Activated CD4-positive, alpha-beta T cell treated with anti-CD3 and anti-CD28 coated beads for 36 hours (primary cell): ENCODE measurements around the gene MAZ. TPM values are rescaled to one million over a fixed set of nuclear protein-coding genes. Genes with fewer than 3 reads are reported as not detected.
"Not testable (repeated sequence)": the region's sequence is repeated elsewhere in the genome, so short reads cannot be mapped to it uniquely, and the experiment has no call there.

ENCODE experiments used
- ATAC-seq: fragments of 200-7000 bp; cut with Tn5 transposase; one replicate; pipeline ENCODE4 v1.10.0; 2021; ENCODE audit warnings: mild to moderate bottlenecking, moderate library complexity
- CTCF ChIA-PET: fragments of 350-600 bp; sonication (Branson Sonifier 250); formaldehyde crosslinking; loops from one replicate; lab custom pipeline; 2021; ENCODE audit warnings: antibody characterized with exemption; lab: Charles Lee
- POLR2A ChIA-PET: fragments of 350-600 bp; sonication (Branson Sonifier 250); formaldehyde crosslinking; loops from one replicate; lab custom pipeline; 2021; ENCODE audit warnings: antibody characterized with exemption, inconsistent platforms; lab: Charles Lee
- DNase-seq: peaks from one replicate; pipeline ENCODE4 v3.0.0-alpha.2; 2020
- H3K27ac Mint-ChIP-seq: one replicate; pipeline ENCODE4 v1.8.0; 2021; ENCODE audit warnings: mixed read lengths
- H3K27me3 Mint-ChIP-seq: one replicate; pipeline ENCODE4 v1.8.0; 2021; ENCODE audit warnings: mixed read lengths
- H3K36me3 Mint-ChIP-seq: one replicate; pipeline ENCODE4 v1.8.0; 2021; ENCODE audit warnings: low read depth, mixed read lengths
- H3K4me1 Mint-ChIP-seq: one replicate; pipeline ENCODE4 v1.8.0; 2021; ENCODE audit warnings: mixed read lengths
- H3K4me3 Mint-ChIP-seq: one replicate; pipeline ENCODE4 v1.8.0; 2021; ENCODE audit warnings: mild to moderate bottlenecking, moderate library complexity, mixed read lengths
- H3K9me3 Mint-ChIP-seq: one replicate; pipeline ENCODE4 v1.8.0; 2021; ENCODE audit warnings: low read depth, mixed read lengths
- intact Hi-C, 2 experiments: fragments of 100-400 bp; cut with DNase I in 1 of 2; cut with micrococcal nuclease in 1 of 2; formaldehyde crosslinking; loops; one replicate each; pipeline versions ENCODE4 v1.14.2 to v1.15.1; 2022 to 2024; cut with DNase I, micrococcal nuclease
- total RNA-seq, 2 experiments: library from RNA; stranded (reverse); gene quantifications; one replicate each; pipeline ENCODE4 v1.2.3, GENCODE V29; 2021

Gene MAZ
- total RNA-seq, result 100 to 1,000 TPM; 306 to 387 TPM

DNA sequence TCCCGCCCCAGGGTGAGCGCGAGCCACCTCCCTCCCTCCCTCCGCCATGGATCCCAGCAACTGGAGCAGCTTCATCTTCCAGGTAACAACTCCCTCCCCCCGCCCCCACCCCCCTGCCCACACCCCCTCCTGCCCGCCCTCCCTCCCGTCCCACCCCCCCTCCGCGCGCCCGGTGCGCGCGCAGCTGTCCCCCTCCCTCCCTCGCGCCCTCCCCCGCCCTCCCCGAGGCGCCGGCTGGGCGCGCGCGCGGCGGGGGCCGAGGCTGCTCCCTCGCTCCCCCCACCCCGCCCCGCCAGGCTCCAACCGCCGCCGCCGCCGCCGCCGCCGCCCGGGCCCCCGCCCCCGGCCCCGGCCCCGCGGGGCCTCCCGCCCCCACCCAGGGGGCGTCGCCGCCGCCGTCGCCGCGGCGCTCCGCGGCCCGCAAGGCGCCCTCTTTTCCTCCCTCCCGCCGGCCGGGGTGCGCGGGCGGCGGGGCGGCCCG, at the start of gene MAZ:
TSS of gene MAZ (plus strand) at position 431 of the 481 bp plus-strand sequence. CDS start 173 bp downstream, outside the sequence.
- DNase-seq, result no peak
- Mint-ChIP-seq H3K4me3 (peak within 1 kb of the TSS; percentile 99), H3K36me3 (peaks cover 61% of the 10 kb centered on the region), H3K27ac (peak within 1 kb of the TSS; percentile 100), H3K4me1 (peaks cover 43% of the 10 kb centered on the region), H3K9me3 (no peaks in the 10 kb centered on the region), H3K27me3 (no peaks in the 10 kb centered on the region)
- ChIA-PET POLR2A (interaction anchor here (0.5 to 3.0 kb wide), 3 partner anchors 10 to 21 kb away, joined by 4 to 36 read pairs (median 4); partner anchors contain the start of gene PAGR1), CTCF (interaction anchor here (2.9 to 3.5 kb wide), 2 partner anchors 11 to 42 kb away, joined by 39 to 50 read pairs; partner anchors contain the start of gene PAGR1)
- intact Hi-C loops, result loop anchor here in 1 of 2 experiments (2.0 to 5.0 kb wide), 5 partner anchors 853 to 1594 kb away; partner anchors contain the start of genes FBRS, FBXL19, SBK1 and TUFM
- no peak for ATAC-seq

DNA sequence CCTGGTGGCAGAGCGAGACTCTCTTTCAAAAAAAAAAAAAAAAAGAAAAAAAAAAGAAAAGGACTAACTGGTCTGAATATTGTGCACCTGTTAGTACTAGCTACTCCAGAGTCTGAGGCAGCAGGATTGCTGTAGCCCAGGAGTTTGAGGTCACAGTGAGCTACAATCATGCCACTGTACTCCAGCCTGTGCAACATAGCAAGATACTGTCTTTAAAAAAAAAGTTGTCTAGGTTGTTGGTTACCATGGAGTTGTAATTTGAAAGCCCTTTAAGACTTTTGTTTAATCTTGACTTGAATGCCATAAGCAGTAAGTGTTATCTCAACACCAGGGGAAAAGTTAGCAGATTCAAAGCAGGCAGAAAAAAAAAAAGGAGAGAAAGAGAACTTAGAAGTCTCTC, 49.7 kb upstream of the MAZ start:
- peak; percentile 21 for ATAC-seq
- DNase-seq, result no peak
- H3K4me1 Mint-ChIP-seq, result peaks cover 32% of the 10 kb centered on the region
- H3K9me3 Mint-ChIP-seq, result no peaks in the 10 kb centered on the region
- no peaks in the 10 kb centered on the region for H3K36me3 Mint-ChIP-seq
- no peaks in the 10 kb centered on the region for H3K27me3 Mint-ChIP-seq
- intact Hi-C loops, result no loop called here
- ChIA-PET POLR2A (interaction anchor here (0.6 to 0.7 kb wide), 4 partner anchors 37 to 48 kb away, joined by 3 to 7 read pairs (median 6); no protein-coding TSS in a partner anchor), CTCF (interaction anchor here (0.7 to 1.6 kb wide), 4 partner anchors 22 to 42 kb away, joined by 3 to 5 read pairs (median 4); no protein-coding TSS in a partner anchor)
- no peak overlapping the region for H3K27ac Mint-ChIP-seq
- H3K4me3 Mint-ChIP-seq, result no peak overlapping the region

DNA sequence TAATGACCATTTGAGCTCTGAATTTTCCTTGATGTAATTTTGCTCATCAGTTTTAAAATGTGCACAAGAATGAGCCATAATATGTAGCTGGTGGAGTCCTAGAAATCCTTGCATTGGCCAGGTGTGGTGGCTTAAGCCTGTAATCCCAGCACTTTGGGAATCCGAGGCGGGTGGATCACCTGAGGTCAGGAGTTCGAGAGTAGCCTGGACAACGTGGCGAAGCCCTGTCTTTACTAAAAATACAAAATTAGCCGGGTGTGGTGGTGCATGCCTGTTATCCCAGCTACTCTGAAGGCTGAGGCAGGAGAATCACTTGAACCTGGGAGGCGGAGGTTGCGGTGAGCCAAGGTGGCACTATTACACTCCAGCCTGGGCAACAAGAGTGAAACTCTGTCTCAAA, 49.2 kb upstream of the MAZ start:
- H3K27me3 Mint-ChIP-seq, H3K9me3 Mint-ChIP-seq, H3K36me3 Mint-ChIP-seq, DNase-seq, H3K27ac Mint-ChIP-seq, intact Hi-C loops, H3K4me3 Mint-ChIP-seq, ATAC-seq: not testable (repeated sequence)
- POLR2A ChIA-PET, result interaction anchor here (0.6 kb wide), 4 partner anchors 43 to 55 kb away, joined by 3 to 7 read pairs (median 6); no protein-coding TSS in a partner anchor
- CTCF ChIA-PET, result interaction anchor here (0.7 to 1.6 kb wide), 4 partner anchors 22 to 43 kb away, joined by 3 to 5 read pairs (median 4); no protein-coding TSS in a partner anchor
- peaks cover 32% of the 10 kb centered on the region for H3K4me1 Mint-ChIP-seq

- Mint-ChIP-seq H3K27ac (no peak overlapping the region), H3K4me3 (no peak overlapping the region), H3K9me3 (no peaks in the 10 kb centered on the region), H3K4me1 (peaks cover 32% of the 10 kb centered on the region), H3K27me3 (no peaks in the 10 kb centered on the region), H3K36me3 (no peaks in the 10 kb centered on the region)
- ChIA-PET POLR2A (no interaction called here), CTCF (interaction anchor here (0.6 to 1.2 kb wide), 2 partner anchors 14 to 270 kb away, joined by 3 to 4 read pairs; no protein-coding TSS in a partner anchor)
- DNase-seq (no peak), ATAC-seq (no peak)
- intact Hi-C loops, result no loop called here
Observed at GRCh38 chr16:29757950-29758466, 48.3 kb upstream of the MAZ start.

GRCh38 chr16:29760567-29761279, 45.6 kb upstream of the MAZ start:
- ChIA-PET POLR2A (no interaction called here), CTCF (no interaction called here)
- Mint-ChIP-seq H3K27me3 (no peaks in the 10 kb centered on the region), H3K27ac (no peak overlapping the region), H3K9me3 (no peaks in the 10 kb centered on the region), H3K36me3 (no peaks in the 10 kb centered on the region), H3K4me1 (peaks cover 19% of the 10 kb centered on the region), H3K4me3 (no peak overlapping the region)
- ATAC-seq (no peak), DNase-seq (no peak)
- intact Hi-C loops, result no loop called here

GRCh38 chr16:29761280-29761651, 45.1 kb upstream of the MAZ start:
- CTCF ChIA-PET, H3K36me3 Mint-ChIP-seq, H3K9me3 Mint-ChIP-seq, H3K4me3 Mint-ChIP-seq, POLR2A ChIA-PET, H3K27ac Mint-ChIP-seq, intact Hi-C loops, H3K27me3 Mint-ChIP-seq, ATAC-seq, DNase-seq: not testable (repeated sequence)
- peaks cover 16% of the 10 kb centered on the region for H3K4me1 Mint-ChIP-seq

DNA sequence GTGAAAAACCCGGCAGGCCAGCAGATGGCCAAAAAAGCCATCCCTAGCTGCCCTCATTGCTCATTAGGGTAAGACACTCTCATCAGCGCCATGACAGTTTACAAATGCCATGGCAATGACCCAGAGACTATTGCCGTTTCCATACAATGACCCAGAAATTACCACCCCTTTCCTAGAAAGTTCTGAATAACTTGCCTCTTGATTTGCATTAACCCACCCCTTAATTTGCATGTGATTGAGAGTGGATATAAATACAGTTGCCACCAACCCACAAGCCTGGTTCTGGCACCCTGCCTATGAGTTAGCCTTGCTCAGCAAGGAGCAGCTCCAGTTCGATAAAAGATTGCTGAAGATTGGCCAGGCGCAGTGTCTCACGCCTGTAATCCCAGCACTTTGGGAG, 44.4 kb upstream of the MAZ start:
- intact Hi-C loops, result no loop called here
- H3K9me3 Mint-ChIP-seq, result no peaks in the 10 kb centered on the region
- ChIA-PET CTCF (no interaction called here), POLR2A (no interaction called here)
- ATAC-seq (no peak), DNase-seq (no peak)
- peaks cover 10% of the 10 kb centered on the region for H3K4me1 Mint-ChIP-seq
- no peaks in the 10 kb centered on the region for H3K36me3 Mint-ChIP-seq
- H3K4me3 Mint-ChIP-seq, result no peak overlapping the region
- H3K27me3 Mint-ChIP-seq, result no peaks in the 10 kb centered on the region
- H3K27ac Mint-ChIP-seq, result no peak overlapping the region

GRCh38 chr16:29763326-29763725, 43.0 kb upstream of the MAZ start:
- Mint-ChIP-seq H3K27ac (no peak overlapping the region), H3K36me3 (no peaks in the 10 kb centered on the region), H3K9me3 (no peaks in the 10 kb centered on the region), H3K4me3 (no peak overlapping the region), H3K27me3 (no peaks in the 10 kb centered on the region), H3K4me1 (peaks cover 2% of the 10 kb centered on the region)
- DNase-seq, result no peak
- CTCF ChIA-PET, result no interaction called here
- POLR2A ChIA-PET, result no interaction called here
- ATAC-seq, result no peak
- intact Hi-C loops, result no loop called here

GRCh38 chr16:29765167-29766032, 40.9 kb upstream of the MAZ start:
- no peak overlapping the region for H3K27ac Mint-ChIP-seq
- intact Hi-C loops, result no loop called here
- CTCF ChIA-PET, result no interaction called here

GRCh38 chr16:29766571-29766970, 39.8 kb upstream of the MAZ start:
- intact Hi-C loops, result no loop called here
- Mint-ChIP-seq H3K9me3 (no peaks in the 10 kb centered on the region), H3K4me3 (no peak overlapping the region), H3K27ac (no peak overlapping the region), H3K27me3 (no peaks in the 10 kb centered on the region), H3K36me3 (no peaks in the 10 kb centered on the region), H3K4me1 (peaks cover 2% of the 10 kb centered on the region)
- ChIA-PET CTCF (interaction anchor here (0.8 to 1.1 kb wide), 2 partner anchors 31 to 49 kb away, joined by 3 read pairs; partner anchors contain the start of gene PAGR1), POLR2A (no interaction called here)
- no peak for DNase-seq
- ATAC-seq, result no peak

More at GRCh38 chr16:29765167-29766032, 40.9 kb upstream of the MAZ start:
- Mint-ChIP-seq H3K36me3 (no peaks in the 10 kb centered on the region), H3K4me1 (peaks cover 1% of the 10 kb centered on the region), H3K27me3 (no peaks in the 10 kb centered on the region), H3K9me3 (no peaks in the 10 kb centered on the region), H3K4me3 (no peak overlapping the region)
- POLR2A ChIA-PET, result interaction anchor here (0.6 to 0.7 kb wide), 2 partner anchors 153 to 156 kb away, joined by 6 to 8 read pairs; no protein-coding TSS in a partner anchor
- no peak for DNase-seq
- ATAC-seq, result no peak

GRCh38 chr16:29767062-29767461, 39.3 kb upstream of the MAZ start:
- no peak for ATAC-seq
- ChIA-PET POLR2A (no interaction called here), CTCF (interaction anchor here (0.8 to 1.1 kb wide), 2 partner anchors 30 to 49 kb away, joined by 3 read pairs; partner anchors contain the start of gene PAGR1)
- no peak overlapping the region for H3K27ac Mint-ChIP-seq
- no peak for DNase-seq
- H3K36me3 Mint-ChIP-seq, result no peaks in the 10 kb centered on the region
- H3K9me3 Mint-ChIP-seq, result no peaks in the 10 kb centered on the region
- H3K27me3 Mint-ChIP-seq, result no peaks in the 10 kb centered on the region
- H3K4me3 Mint-ChIP-seq, result no peak overlapping the region
- intact Hi-C loops, result no loop called here
- peaks cover 5% of the 10 kb centered on the region for H3K4me1 Mint-ChIP-seq
